NCI-H1105 treated with DMSO at 0.1 percent for 48 hours (cell line): ENCODE measurements around the gene FAT1.
A peak's percentile ranks its signal among the peaks of the same experiment; 100 is the strongest.

ENCODE experiments used
- DNase-seq: peaks from one replicate; lab custom pipeline; 2025; lab: John Stamatoyannopoulos, UW

FAT1 gene

DNA sequence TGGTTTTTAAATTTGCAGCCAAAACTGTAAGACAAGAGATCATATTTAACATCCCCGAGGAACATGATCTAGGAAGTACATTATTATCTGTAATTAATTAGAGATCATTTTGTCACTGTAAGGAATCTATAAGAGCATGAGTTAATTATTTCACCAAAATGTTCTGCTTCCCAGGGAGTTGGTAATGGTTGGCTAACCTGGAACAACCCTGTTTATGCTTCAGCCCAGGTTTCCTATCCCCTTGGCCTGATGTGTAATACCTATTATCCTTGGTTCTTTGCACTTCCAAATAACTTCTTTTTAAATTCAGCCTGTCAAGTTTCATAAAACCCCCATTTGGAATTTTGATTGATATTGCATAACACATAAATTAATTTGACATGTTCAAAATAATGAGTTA lies 161.9 kb downstream of the FAT1 start:
- DNase-seq: no peak

DNA sequence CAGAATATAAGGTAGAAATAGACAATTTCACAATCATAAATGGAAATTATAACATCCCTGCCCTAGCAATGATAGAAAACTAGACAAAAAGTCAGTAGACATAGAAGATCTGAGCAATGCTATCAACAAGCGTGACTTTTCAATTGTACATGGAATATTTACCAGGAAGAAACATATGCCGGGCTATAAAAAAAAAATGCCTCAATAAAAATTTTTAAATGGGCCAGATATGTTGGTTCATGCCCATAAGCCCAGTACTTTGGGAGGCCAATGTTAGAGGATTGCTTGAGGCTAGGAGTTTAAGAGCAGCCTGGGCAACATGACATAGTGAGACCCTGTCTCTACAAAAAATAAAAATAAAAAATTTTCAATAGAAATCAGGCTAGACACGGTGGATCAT lies 163.0 kb downstream of the FAT1 start:
- DNase-seq: no peak

DNA sequence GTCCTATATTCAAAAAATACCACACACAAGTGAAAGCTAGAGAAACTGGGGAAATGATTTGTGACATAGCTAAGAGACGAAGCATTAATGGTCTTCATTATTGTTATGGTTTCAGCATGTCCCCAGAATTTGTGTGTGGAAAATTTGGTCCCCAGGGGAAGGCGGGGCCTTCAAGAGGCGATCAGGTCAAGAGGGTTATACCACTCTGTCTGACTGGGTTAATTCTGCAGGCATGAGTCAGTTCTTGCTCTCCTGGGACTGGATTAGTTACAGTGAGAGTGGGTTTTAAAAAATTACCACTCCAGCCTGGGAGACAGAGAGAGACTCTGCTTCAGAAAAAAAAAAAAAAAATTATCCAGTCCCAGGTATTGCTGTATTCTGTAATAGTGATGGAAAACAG lies 166.2 kb downstream of the FAT1 start:
- no peak for DNase-seq

GRCh38 chr4:186557061-186557460 lies 166.6 kb downstream of the FAT1 start:
- DNase-seq: no peak

DNA sequence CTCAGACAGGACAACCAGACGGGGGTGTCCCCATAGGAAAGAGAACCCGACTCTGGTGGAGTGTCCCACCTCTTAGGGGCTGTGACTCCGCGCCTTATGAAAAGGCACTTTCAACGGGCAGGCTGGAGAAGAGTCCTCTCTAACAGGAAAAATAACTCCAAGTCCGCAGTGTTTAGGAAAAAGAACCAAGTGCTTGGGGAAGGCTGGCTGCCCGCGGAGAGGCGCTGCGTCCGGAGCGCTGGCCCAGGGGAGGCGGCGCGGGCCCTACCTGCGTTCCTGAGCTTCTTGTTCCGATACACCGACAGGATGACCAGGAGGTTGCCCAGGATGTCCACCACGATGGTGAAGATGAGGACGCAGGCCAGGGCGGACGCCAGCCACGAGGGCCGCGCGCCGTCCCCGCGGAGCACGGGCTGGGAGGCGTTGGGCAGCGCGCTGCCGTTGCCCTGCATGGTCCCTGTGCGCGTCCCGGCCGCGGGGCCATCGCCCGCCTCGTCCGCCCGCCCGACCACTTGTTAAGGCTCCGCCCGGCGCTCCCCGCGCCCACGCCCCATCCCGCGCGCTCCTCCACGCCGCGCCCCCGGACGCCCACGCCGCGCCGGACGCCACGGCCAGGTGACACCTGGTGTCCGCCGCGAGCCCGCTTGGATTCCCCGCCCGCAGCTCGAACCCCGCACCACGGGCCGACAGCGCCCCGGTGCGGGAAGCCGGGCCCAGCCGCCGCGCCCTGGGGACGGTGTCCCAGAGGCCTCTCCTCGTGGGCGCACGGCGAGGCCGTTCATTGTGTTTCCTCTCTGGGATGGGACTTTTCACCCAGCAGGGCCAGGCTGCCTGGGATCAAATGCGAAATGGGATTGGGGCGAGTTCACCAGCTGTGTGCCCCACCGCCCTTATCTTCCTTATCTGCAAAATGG lies 168.5 kb downstream of the FAT1 start, which contains the start of gene MTNR1A:
TSS of gene MTNR1A (minus strand) at position 654 of the 914 bp plus-strand sequence. CDS start at position 452, 202 bp downstream.
- DNase-seq: no peak

GRCh38 chr4:186554539-186554913 lies 169.1 kb downstream of the FAT1 start:
- DNase-seq: peak; percentile 57

DNA sequence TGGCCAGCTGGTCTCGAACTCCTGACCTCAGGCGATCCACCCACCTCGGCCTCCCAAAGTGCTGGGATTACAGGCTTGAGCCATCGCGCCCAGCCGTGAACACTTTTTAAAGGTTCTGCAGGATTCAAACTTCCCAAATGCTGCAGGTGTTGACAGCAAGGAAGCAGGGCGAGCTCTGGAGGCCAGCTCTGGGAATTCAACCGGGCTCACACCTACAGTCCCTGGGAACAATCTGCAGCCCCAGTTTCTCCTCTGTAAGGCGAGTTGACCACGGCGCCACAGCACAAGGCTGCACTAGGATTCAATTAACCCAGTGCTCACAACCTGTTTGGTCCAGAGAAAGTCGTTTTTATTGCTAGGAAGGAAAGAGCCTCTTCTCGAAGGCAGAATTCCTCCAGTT lies 169.9 kb downstream of the FAT1 start:
- DNase-seq: no peak

DNA sequence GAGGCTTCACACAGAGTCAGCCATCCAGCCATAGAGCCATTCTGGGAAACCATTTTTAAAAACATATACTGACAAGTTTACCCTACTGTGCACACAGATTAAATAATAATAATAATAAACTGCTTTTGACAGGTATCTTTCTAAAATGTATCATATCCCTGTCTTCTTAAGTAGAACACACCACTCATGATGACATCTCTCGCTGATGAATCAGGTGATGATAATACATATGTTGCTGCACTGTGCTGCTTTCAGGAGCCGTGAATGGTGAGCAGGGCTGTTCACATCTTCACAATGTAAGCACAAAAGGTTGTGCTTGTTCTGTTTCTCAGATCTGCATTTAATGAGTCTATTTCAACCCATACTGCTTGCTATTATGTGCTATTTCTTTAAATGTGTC lies 171.8 kb downstream of the FAT1 start:
- no peak for DNase-seq

DNA sequence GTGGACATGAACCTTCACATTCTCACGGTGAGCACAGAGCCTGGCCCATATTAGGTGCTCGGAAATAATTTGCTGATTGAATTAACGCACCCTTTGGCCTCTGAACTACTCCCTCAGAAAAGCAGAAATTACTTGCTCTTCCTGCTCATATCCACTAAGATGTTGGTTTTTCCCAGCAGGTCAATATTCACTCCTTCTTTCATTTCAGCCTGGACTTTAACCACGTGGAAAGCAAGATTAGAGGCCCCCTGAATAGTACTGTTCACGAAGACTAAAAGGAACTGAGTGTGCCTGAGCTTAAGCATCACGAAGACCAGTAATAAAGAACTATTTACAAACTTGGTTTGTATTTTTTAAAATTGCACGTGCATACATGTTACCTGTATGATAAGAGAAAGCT lies 178.2 kb downstream of the FAT1 start:
- no peak for DNase-seq

GRCh38 chr4:186543206-186543605 lies 180.4 kb downstream of the FAT1 start:
- no peak for DNase-seq

GRCh38 chr4:186541801-186542200 lies 181.9 kb downstream of the FAT1 start:
- no peak for DNase-seq

DNA sequence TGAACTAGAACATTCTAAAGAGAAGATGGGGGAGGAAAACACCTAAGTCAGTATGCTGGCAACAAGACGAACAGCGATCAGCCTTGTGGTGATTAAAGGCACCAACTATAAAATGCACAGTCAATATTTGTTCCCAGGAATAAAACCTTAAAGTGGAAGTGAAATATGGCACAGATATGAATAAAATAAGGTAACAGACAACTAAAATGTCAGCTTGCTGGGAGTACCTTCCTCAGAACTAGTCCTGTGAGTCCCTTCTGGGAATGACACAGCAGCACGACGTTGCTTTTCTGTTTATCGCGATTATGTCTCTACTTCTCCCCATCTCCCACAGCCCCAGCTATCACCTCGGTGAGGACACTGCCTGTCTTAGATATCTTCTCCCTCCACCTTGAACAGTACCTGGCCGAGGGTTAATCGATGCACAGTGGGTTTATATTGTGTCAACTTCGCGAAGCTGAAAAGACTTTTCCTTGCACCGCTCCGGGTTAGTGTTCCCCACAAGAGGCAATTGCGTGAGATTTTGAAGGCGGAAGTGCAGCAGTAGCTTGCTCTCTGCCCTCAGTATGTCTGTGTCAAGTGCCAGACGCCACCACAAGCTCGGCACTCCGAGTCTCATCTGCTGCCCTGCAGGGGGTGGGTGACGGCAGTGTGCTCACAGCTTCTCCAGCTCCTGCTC lies 185.7 kb downstream of the FAT1 start:
- DNase-seq: no peak
